HUDEP-2 (cell line): Measurements from ENCODE around the gene PTX4.

Source experiments
- DNase-seq, 76 experiments: peaks; one replicate each; lab custom pipeline; 2025; ENCODE audit not compliant: unreplicated experiment in 76 of 76; lab: John Stamatoyannopoulos, UW

PTX4 gene

GRCh38 chr16:1525871-1526607 is 37.3 kb upstream of the PTX4 start:
- no peak for DNase-seq

GRCh38 chr16:1524366-1524765 is 35.6 kb upstream of the PTX4 start:
- DNase-seq, result no peak

GRCh38 chr16:1523581-1524245 is 35.0 kb upstream of the PTX4 start:
- DNase-seq, result no peak

- DNase-seq, result no peak
Observed at GRCh38 chr16:1520461-1520860, 31.7 kb upstream of the PTX4 start.

- no peak for DNase-seq
Observed at GRCh38 chr16:1519831-1520230, 31.1 kb upstream of the PTX4 start.

GRCh38 chr16:1518626-1519135 is 29.9 kb upstream of the PTX4 start:
- no peak for DNase-seq

GRCh38 chr16:1514507-1514906 is 25.8 kb upstream of the PTX4 start:
- DNase-seq, result no peak

GRCh38 chr16:1512774-1513173 is 24.0 kb upstream of the PTX4 start:
- DNase-seq, result no peak

- no peak for DNase-seq
Observed at GRCh38 chr16:1511662-1512569, 23.2 kb upstream of the PTX4 start.

GRCh38 chr16:1510941-1511351 is 22.2 kb upstream of the PTX4 start:
- DNase-seq, result no peak

GRCh38 chr16:1510272-1510671 is 21.5 kb upstream of the PTX4 start:
- DNase-seq, result no peak

- no peak for DNase-seq
Observed at GRCh38 chr16:1509307-1510221, 20.8 kb upstream of the PTX4 start.

GRCh38 chr16:1508494-1509187 is 19.9 kb upstream of the PTX4 start:
- no peak for DNase-seq

GRCh38 chr16:1506494-1507213 is 17.9 kb upstream of the PTX4 start:
- no peak for DNase-seq

- no peak for DNase-seq
Observed at GRCh38 chr16:1505912-1506311, 17.2 kb upstream of the PTX4 start.

- DNase-seq, result no peak
Observed at GRCh38 chr16:1505073-1505844, 16.5 kb upstream of the PTX4 start.

- DNase-seq, result no peak
Observed at GRCh38 chr16:1503110-1503955, 14.6 kb upstream of the PTX4 start.
